Glomerular endothelial cell (primary cell): Measurements from ENCODE around the gene TMSB4X. TPM values are rescaled to one million over a fixed set of nuclear protein-coding genes. Genes with fewer than 3 reads are reported as not detected.
"Not testable (repeated sequence)": the region's sequence is repeated elsewhere in the genome, so short reads cannot be mapped to it uniquely, and the experiment has no call there.

Experiments
- DNase-seq: peaks from one replicate; pipeline ENCODE4 v3.0.0-alpha.2; 2011; ENCODE audit warnings: low read depth, low spot score; ENCODE audit errors: extremely low read depth
- total RNA-seq: library from RNA; depleted of rRNA; stranded (reverse); fragments of >200 nt; gene quantifications from 2 replicates; pipeline ENCODE4 v1.2.3, GENCODE V29; 2015

Gene TMSB4X
- total RNA-seq, 1 donor from 2014 or later = 9,882 TPM

- no peak for DNase-seq
Observed at GRCh38 chrX:12994321-12994720, 19.4 kb downstream of the TMSB4X start.

- no peak for DNase-seq
Observed at GRCh38 chrX:12996934-12997435, 22.1 kb downstream of the TMSB4X start.

GRCh38 chrX:12997906-12998687 lies 23.2 kb downstream of the TMSB4X start:
- no peak for DNase-seq

DNA sequence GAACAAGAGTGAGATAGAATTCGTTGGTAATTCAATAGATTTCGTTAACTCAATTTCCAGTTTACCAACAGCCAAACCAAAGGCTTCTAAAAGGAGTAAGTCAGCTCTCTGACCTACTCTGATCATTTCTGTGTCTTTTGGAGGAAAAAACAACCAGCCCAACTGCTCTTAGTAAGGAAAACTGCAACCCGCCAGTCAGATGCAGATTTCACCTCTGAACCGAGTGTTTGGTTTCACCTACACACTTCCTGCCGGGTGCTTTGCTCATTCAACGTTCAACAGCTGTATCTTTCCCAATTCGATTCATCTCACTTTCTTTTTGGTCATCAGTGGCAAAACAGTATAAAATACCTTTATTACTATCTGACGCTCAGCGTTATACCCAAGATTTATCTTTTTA lies 24.5 kb downstream of the TMSB4X start:
- no peak for DNase-seq

DNA sequence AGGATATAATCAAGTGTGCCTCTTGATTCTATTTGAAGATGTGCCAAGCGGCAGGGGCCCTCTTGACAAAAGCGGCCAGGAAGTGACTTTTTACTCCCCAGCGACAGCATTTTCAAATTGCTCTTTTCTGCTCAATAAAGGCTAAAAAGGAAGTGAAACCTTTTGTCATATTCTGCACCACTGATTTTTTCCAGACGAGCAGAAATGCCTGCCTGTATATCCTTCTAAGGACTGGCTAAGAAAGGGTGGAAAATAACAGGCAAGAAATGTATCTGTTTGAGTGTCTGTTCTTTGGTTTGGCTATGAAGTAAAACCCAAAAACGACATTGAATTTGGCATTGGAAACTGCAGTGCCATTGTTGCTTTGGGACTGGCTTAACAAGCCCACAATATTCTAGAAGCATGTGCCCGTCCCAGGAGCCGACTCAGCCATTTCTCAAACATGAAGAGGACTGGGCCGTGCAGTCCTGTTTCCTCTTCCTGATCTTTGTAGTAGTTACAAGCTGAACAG lies 25.4 kb downstream of the TMSB4X start:
- no peak for DNase-seq

DNA sequence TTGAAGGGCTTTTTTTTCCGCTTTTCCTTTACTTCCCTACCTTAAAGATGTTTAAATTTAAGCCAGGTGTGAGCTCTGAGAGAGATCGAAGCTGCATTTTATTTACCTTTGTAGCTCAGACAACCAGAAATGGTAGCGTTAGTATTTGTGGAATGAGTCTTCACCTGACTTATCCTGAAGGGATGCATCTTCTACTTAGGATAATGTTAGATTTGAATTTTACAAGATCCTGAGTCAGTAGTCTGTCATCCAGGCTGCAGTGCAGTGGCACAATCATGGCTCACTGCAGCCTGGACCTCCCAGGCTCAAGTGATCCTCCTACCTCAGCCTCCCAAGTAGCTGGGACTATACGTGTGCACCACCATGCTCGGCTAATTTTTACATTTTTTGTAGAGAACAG lies 26.2 kb downstream of the TMSB4X start:
- no peak for DNase-seq

DNA sequence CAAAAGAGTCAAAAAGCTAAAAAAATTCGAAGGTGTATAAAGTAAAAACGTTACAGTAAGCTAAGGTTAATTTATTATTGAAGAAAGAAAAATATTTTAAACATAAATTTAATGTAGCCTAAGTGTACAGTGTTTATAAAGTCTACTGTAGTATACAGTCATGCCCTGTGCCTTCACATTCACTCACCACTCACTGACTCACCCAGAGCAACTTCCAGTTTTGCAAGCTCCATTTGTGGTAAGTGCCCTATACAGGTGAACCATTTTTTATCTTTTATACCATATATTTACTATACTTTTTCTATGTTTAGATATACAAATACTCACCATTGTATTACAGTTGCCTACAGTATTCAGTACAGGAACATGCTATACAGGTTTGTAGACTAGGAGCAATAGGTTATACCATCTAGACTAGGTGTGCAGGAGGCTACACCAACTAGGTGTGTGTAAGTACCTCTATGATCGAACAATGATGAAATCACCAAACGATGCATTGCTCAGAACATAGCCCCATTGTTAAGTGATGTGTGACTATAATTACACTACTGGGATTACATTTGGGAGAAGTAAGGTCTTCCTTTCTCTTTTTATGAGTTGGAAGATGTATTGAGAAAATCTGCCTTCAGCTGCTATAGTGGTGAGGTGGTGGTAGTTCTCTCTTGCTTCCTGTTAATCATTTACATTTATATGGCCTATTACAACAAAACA lies 27.2 kb downstream of the TMSB4X start:
- DNase-seq = no peak

- DNase-seq = no peak
Observed at GRCh38 chrX:13005661-13006473, 31.0 kb downstream of the TMSB4X start.

DNA sequence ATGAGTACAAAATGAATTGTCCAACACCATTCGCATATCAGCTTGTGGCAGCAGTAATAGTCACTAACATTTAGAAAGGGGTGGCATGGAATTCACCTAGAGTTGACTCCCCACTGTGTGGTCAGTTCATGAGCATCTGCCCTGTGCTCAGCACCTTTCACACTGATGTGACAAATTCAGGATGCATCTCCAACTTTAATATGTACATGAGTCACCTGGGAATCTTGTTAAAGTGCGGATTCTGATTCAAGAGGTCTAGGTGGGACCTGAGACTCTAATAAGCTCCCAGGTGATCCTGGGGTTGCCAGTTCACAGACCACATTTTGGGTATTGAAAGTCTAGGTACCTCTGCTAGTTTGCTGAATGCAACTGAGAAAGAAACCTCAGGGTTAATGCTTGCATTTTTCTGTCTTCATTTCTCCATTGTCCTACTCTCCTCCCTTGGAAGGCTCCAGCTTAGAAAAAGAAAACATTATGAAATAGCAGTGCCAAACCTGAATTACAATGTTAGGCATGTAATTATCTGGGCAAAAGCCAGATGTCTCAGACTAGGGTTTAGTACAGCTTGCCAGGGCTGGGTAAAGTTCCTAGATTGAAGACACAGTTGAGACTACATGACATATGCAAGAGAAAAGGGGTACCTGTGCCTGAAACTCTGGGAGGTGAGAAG lies 32.7 kb downstream of the TMSB4X start:
- DNase-seq = no peak

DNA sequence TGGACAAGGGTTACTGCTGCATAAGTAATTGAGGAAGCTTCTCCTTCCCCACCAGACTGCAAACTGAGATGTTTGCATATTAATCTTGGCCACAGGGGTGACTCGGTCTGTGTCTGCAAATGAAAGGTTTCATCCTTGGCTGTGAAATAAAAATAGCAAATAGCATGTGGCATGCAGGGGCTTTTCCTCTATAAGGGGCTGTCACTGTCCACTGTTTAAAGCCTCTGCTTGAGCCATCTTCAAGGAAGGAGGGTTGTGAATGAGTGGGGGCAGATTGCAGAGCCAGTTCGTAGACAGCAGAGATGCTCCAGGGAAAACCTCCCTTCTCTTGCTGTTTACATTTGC lies 33.3 kb downstream of the TMSB4X start:
- no peak for DNase-seq

GRCh38 chrX:13008851-13009250 lies 33.9 kb downstream of the TMSB4X start:
- DNase-seq = no peak

GRCh38 chrX:13009273-13009672 lies 34.4 kb downstream of the TMSB4X start:
- DNase-seq = no peak

DNA sequence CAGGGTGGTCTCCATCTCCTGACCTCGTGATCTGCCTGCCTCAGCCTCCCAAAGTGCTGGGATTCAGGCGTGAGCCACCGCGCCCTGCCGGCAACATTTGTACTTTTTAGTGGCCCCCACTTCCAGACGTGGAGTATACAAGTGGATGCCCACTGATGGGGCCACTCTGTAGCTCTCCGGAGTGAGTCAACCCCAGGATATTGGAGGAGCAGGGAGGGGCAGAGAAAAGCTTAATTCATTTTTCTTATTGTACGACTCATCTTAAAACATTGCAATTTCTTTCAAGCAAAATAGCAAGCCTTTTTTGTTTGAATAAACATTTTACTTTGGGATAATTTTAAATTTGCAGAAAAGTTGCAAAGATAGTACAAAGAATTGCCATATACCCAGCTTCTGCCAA lies 34.9 kb downstream of the TMSB4X start:
- DNase-seq = no peak

GRCh38 chrX:13010546-13010945 lies 35.6 kb downstream of the TMSB4X start:
- DNase-seq = no peak

- no peak for DNase-seq
Observed at GRCh38 chrX:13013363-13014110, 38.6 kb downstream of the TMSB4X start.

DNA sequence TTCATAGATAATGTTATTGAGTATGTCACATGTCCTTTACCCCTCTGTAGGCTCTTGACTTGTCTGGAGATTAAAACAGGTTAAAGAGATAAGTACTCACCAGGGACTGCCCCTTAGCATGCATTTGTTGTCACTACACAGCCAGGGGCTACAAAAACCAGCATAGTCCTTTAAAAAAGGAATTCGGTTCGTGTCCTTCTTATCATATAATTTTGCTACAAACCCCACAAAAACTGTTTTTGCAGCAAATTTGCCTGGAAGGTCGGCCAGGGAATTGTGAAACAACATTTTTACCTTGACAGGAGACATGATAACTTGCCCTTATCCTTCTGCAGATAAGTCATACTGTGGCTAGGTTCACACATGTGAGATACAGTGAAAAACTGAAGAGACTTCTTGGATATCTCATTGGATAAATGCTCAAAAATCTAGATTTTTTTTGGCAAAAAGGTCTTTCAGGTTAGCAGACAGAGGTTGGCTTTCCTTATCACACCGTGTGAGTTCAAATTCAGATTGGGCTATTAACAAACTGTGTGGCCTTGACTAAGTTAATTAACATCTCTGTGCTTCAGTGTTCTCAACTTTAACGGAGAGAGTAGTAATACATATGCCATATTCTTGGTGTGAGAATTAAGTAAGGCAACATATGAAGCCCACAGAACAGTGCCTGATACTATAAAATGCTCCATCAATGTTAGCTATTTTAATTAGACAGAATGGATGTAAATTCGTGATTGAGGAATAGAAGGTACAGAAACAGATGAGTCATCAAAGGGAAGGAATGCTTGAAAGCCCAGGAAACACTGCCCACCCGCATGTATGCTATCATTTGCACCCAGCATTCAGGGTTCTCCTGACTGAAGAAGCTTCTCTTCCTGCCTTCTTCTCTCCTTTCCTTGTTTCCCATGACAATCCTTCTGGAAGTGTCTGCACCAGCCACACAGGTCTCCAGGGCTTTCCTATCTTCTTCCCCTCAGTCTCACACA lies 39.5 kb downstream of the TMSB4X start:
- no peak for DNase-seq

- no peak for DNase-seq
Observed at GRCh38 chrX:13015536-13016236, 40.8 kb downstream of the TMSB4X start.

DNA sequence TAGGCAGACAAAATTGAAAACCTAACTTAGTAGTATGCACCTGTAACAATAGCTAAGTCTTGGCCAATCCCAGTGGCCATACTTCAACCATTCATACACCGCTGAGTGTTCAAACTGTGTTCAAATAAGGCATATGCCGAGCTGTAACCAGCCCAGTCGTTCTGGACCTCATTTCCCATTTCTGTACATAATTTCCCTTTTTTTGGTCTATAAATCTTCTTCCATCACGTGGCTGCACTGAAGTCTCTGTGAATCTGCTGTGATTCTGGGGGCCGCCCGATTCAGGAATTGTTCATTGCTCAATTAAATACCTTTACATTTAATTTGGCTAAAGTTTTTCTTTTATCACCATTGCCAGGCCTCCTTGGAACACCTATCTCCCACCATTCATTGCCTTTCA lies 41.8 kb downstream of the TMSB4X start:
- DNase-seq = not testable (repeated sequence)
